ENCODE measurements around the gene TSTD1.

Gene TSTD1

GRCh38 chr1:161068306-161069234 lies 29.8 kb upstream of the TSTD1 start:
- TF ChIP-seq FOXP2 (optimal IDR thresholded peaks at IDR 0.05; ENCODE audit: borderline replicate concordance, extremely low read depth, extremely low read length, insufficient read depth) (no peak), SIN3A (IDR thresholded peaks at IDR 0.05; ENCODE audit: borderline replicate concordance, insufficient read depth, low read length) (no peak), POLR2AphosphoS5 (IDR thresholded peaks at IDR 0.05; ENCODE audit: low read depth, low read length) (no peak), TAF1 (IDR thresholded peaks at IDR 0.05; ENCODE audit: borderline replicate concordance, insufficient read depth, low read length) (no peak), REST (IDR thresholded peaks at IDR 0.05; ENCODE audit: insufficient read depth in 1 of 2, low read depth in 2 of 2, low read length in 2 of 2) (no peak)

- TF ChIP-seq TAF1 (IDR thresholded peaks at IDR 0.05; ENCODE audit: borderline replicate concordance, insufficient read depth, low read length) (no peak), SIN3A (IDR thresholded peaks at IDR 0.05; ENCODE audit: borderline replicate concordance, insufficient read depth, low read length) (no peak), FOXP2 (optimal IDR thresholded peaks at IDR 0.05; ENCODE audit: borderline replicate concordance, extremely low read depth, extremely low read length, insufficient read depth) (no peak), POLR2AphosphoS5 (IDR thresholded peaks at IDR 0.05; ENCODE audit: low read depth, low read length) (no peak), REST (IDR thresholded peaks at IDR 0.05; ENCODE audit: insufficient read depth in 1 of 2, low read depth in 2 of 2, low read length in 2 of 2) (no peak)
Measured at GRCh38 chr1:161066694-161067093, 27.9 kb upstream of the TSTD1 start.

GRCh38 chr1:161061419-161061818 lies 22.7 kb upstream of the TSTD1 start:
- TF ChIP-seq POLR2AphosphoS5 (IDR thresholded peaks at IDR 0.05; ENCODE audit: low read depth, low read length) (no peak), REST (IDR thresholded peaks at IDR 0.05; ENCODE audit: insufficient read depth in 1 of 2, low read depth in 2 of 2, low read length in 2 of 2) (no peak), TAF1 (IDR thresholded peaks at IDR 0.05; ENCODE audit: borderline replicate concordance, insufficient read depth, low read length) (no peak)

GRCh38 chr1:161059293-161059692 lies 20.5 kb upstream of the TSTD1 start:
- TF ChIP-seq REST (IDR thresholded peaks at IDR 0.05; ENCODE audit: insufficient read depth in 1 of 2, low read depth in 2 of 2, low read length in 2 of 2) = no peak
- TF ChIP-seq POLR2AphosphoS5 (IDR thresholded peaks at IDR 0.05; ENCODE audit: low read depth, low read length) = no peak
- TF ChIP-seq SIN3A (IDR thresholded peaks at IDR 0.05; ENCODE audit: borderline replicate concordance, insufficient read depth, low read length) = no peak
- no peak for TF ChIP-seq FOXP2 (optimal IDR thresholded peaks at IDR 0.05; ENCODE audit: borderline replicate concordance, extremely low read depth, extremely low read length, insufficient read depth)
- no peak for TF ChIP-seq TAF1 (IDR thresholded peaks at IDR 0.05; ENCODE audit: borderline replicate concordance, insufficient read depth, low read length)

Measured in PFSK-1 (cell line).